Sigmoid colon (tissue), 7 donors: ENCODE data around the gene STARD9. TPM values are rescaled to one million over a fixed set of nuclear protein-coding genes. Genes with fewer than 3 reads are reported as not detected.

Source experiments
- DNase-seq: peaks from one replicate; pipeline ENCODE4 v3.0.0-alpha.2; 2019
- H3K27ac ChIP-seq, 4 donors: fragments of 200-600 bp; sonication (generic); one replicate each; pipeline ENCODE4 v1.5.1; 2016 to 2019; ENCODE audit warnings: mild to moderate bottlenecking in 1 of 4
- H3K27me3 ChIP-seq, 3 donors: fragments of 200-600 bp; sonication (generic); one replicate each; pipeline ENCODE4 v1.5.1; 2019; ENCODE audit warnings: mild to moderate bottlenecking in 1 of 3
- H3K36me3 ChIP-seq, 4 donors: fragments of 200-600 bp; sonication (generic); one replicate each; pipeline ENCODE4 v1.5.1; 2016 to 2019
- H3K4me1 ChIP-seq, 4 donors: fragments of 200-600 bp; sonication (generic); one replicate each; pipeline ENCODE4 v1.5.1; 2017 to 2019
- H3K4me3 ChIP-seq, 4 donors: fragments of 200-600 bp; sonication (generic); one replicate each; pipeline ENCODE4 v1.5.1; 2017 to 2019; ENCODE audit warnings: mild to moderate bottlenecking in 2 of 4, moderate library complexity in 1 of 4
- H3K9me3 ChIP-seq, 4 donors: fragments of 200-600 bp in 3 of 4; sonication (generic) in 3 of 4; one replicate each; pipeline versions ENCODE4 v1.5.1 to v1.6.1; 2013 to 2019
- CTCF ChIP-seq, 4 experiments: fragments of 450-650 bp in 3 of 4; fragments of 200-600 bp in 1 of 4; IDR thresholded peaks; one replicate each; pipeline ENCODE4 v1.5.1; 2016 to 2019; ENCODE audit warnings: antibody characterized with exemption in 4 of 4, mild to moderate bottlenecking in 3 of 4, moderate library complexity in 2 of 4
- EP300 ChIP-seq, 4 donors: sonication (generic); formaldehyde crosslinking; IDR thresholded peaks; one replicate each; pipeline ENCODE4 v1.6.1; 2017; ENCODE audit warnings: antibody characterized with exemption in 4 of 4
- POLR2A ChIP-seq, 2 donors: fragments of 450-650 bp; IDR thresholded peaks; one replicate each; pipeline ENCODE4 v1.6.1; 2016; ENCODE audit warnings: antibody characterized with exemption in 2 of 2, mild to moderate bottlenecking in 2 of 2, moderate library complexity in 2 of 2
- POLR2AphosphoS5 ChIP-seq, 4 donors: sonication (generic); formaldehyde crosslinking; IDR thresholded peaks; one replicate each; pipeline ENCODE4 v1.6.1; 2017; ENCODE audit warnings: antibody characterized with exemption in 4 of 4
- WGBS, 2 donors: extraction: QIAGEN DNeasy Blood & Tissue Kit; methylation state at CpG; one replicate each; pipeline ENCODE4 v1.1.7; 2013; 5-methylcytosine and 5-hydroxymethylcytosine counted together
- intact Hi-C: fragments of 100-400 bp; cut with DNase I; formaldehyde crosslinking; loops from one replicate; pipeline ENCODE4 v1.15.1; 2023
- polyA plus RNA-seq, 3 donors: library from polyadenylated mRNA; stranded (reverse); fragments of 200-250 nt; gene quantifications; one replicate each; pipeline ENCODE4 v1.2.3, GENCODE V29; 2013
- total RNA-seq, 4 donors: library from RNA; depleted of rRNA; stranded (reverse); fragments of >200 nt; gene quantifications; one replicate each; pipeline ENCODE4 v1.1.0, GENCODE V29; 2016
- donor health status: healthy with polysubstance abuse.
- donor health status: Bipolar disorder and iron deficiency.
- donor health status: healthy.

The STARD9 gene
- total and polyA plus RNA-seq, 7 donors: 0.60 to 125 (median 36.4) TPM

- Histone ChIP-seq H3K4me3 (no peak overlapping the region), H3K9me3 (no peaks in the 10 kb centered on the region), H3K27ac (no peak overlapping the region), H3K36me3 (peaks cover 0 to 11% (median 6%) of the 10 kb centered on the region in 4 donors), H3K27me3 (no peaks in the 10 kb centered on the region), H3K4me1 (peaks cover 0 to 27% (median 10%) of the 10 kb centered on the region in 4 donors)
- WGBS, 2 donors: 99% methylated on average over 1 of the region's 1 CpG
- no peak for DNase-seq
- intact Hi-C loops: no loop called here
- TF ChIP-seq CTCF (IDR thresholded peaks at IDR 0.05) (no peak), POLR2AphosphoS5 (IDR thresholded peaks at IDR 0.05) (no peak), EP300 (IDR thresholded peaks at IDR 0.05) (no peak), POLR2A (IDR thresholded peaks at IDR 0.05) (no peak)
These were observed 46.0 kb downstream of the STARD9 start for GRCh38 chr15:42621386-42621785.

- H3K4me3 ChIP-seq: no peak overlapping the region
- H3K27me3 ChIP-seq: no peaks in the 10 kb centered on the region
- H3K27ac ChIP-seq: no peak overlapping the region
- no peaks in the 10 kb centered on the region for H3K9me3 ChIP-seq
- TF ChIP-seq EP300 (IDR thresholded peaks at IDR 0.05): no peak
- no peak for TF ChIP-seq POLR2AphosphoS5 (IDR thresholded peaks at IDR 0.05)
- no peak for TF ChIP-seq POLR2A (IDR thresholded peaks at IDR 0.05)
- TF ChIP-seq CTCF (IDR thresholded peaks at IDR 0.05): no peak
- 45 to 81% methylated on average over 6 of the region's 6 CpGs for WGBS, 2 donors
- H3K36me3 ChIP-seq: peaks cover 0 to 11% (median 6%) of the 10 kb centered on the region in 4 donors
- no peak for DNase-seq
- peaks cover 0 to 25% (median 13%) of the 10 kb centered on the region in 4 donors for H3K4me1 ChIP-seq
- intact Hi-C loops: no loop called here
These were observed 46.9 kb downstream of the STARD9 start for GRCh38 chr15:42621996-42622925.

- peak overlapping the region in 2 of 4 donors; percentile 3 to 15 for H3K27ac ChIP-seq
These were observed 48.5 kb downstream of the STARD9 start for GRCh38 chr15:42623951-42624350.

GRCh38 chr15:42627485-42627884 lies 52.1 kb downstream of the STARD9 start:
- WGBS, 2 donors: 91 to 95% methylated on average over 2 of the region's 2 CpGs
- DNase-seq: no peak
- Histone ChIP-seq H3K4me3 (no peak overlapping the region), H3K4me1 (peaks cover 0 to 23% (median 13%) of the 10 kb centered on the region in 4 donors), H3K9me3 (no peaks in the 10 kb centered on the region), H3K27ac (peak overlapping the region in 2 of 4 donors; percentile 4 to 19), H3K36me3 (no peaks in the 10 kb centered on the region), H3K27me3 (no peaks in the 10 kb centered on the region)
- intact Hi-C loops: no loop called here
- peak; percentile 53 to 80 (median 72) for TF ChIP-seq POLR2AphosphoS5 (IDR thresholded peaks at IDR 0.05)
- no peak for TF ChIP-seq EP300 (IDR thresholded peaks at IDR 0.05)

More at GRCh38 chr15:42623951-42624350, 48.5 kb downstream of the STARD9 start:
- intact Hi-C loops: no loop called here
- Histone ChIP-seq H3K36me3 (peaks cover 0 to 3% (median 0%) of the 10 kb centered on the region in 4 donors), H3K27me3 (no peaks in the 10 kb centered on the region), H3K4me1 (peaks cover 0 to 23% (median 13%) of the 10 kb centered on the region in 4 donors), H3K9me3 (no peaks in the 10 kb centered on the region), H3K4me3 (no peak overlapping the region)
- no peak for TF ChIP-seq POLR2AphosphoS5 (IDR thresholded peaks at IDR 0.05)
- DNase-seq: no peak

GRCh38 chr15:42628761-42629160 lies 53.4 kb downstream of the STARD9 start:
- DNase-seq: no peak
- Histone ChIP-seq H3K36me3 (no peaks in the 10 kb centered on the region), H3K4me3 (no peak overlapping the region), H3K27me3 (no peaks in the 10 kb centered on the region), H3K4me1 (peaks cover 0 to 17% (median 9%) of the 10 kb centered on the region in 4 donors), H3K9me3 (no peaks in the 10 kb centered on the region), H3K27ac (no peak overlapping the region)
- 97 to 99% methylated on average over 4 of the region's 4 CpGs for WGBS, 2 donors
- intact Hi-C loops: no loop called here
- TF ChIP-seq POLR2A (IDR thresholded peaks at IDR 0.05) (no peak), CTCF (IDR thresholded peaks at IDR 0.05) (no peak), POLR2AphosphoS5 (IDR thresholded peaks at IDR 0.05) (no peak), EP300 (IDR thresholded peaks at IDR 0.05) (no peak)
